Stimulated activated CD8-positive, alpha-beta memory T cell treated with anti-CD3 and anti-CD28 coated beads, Interleukin-7, amount 100 ng/mL, for 24 hours (primary cell): ENCODE results near the gene TMC2.
A peak's percentile ranks its signal among the peaks of the same experiment; 100 is the strongest.
"Not testable (repeated sequence)": the region's sequence is repeated elsewhere in the genome, so short reads cannot be mapped to it uniquely, and the experiment has no call there.

Experiments
- DNase-seq: peaks from one replicate; pipeline ENCODE4 v3.0.0-alpha.2; 2020; ENCODE audit warnings: low read depth

TMC2 gene, protein sequence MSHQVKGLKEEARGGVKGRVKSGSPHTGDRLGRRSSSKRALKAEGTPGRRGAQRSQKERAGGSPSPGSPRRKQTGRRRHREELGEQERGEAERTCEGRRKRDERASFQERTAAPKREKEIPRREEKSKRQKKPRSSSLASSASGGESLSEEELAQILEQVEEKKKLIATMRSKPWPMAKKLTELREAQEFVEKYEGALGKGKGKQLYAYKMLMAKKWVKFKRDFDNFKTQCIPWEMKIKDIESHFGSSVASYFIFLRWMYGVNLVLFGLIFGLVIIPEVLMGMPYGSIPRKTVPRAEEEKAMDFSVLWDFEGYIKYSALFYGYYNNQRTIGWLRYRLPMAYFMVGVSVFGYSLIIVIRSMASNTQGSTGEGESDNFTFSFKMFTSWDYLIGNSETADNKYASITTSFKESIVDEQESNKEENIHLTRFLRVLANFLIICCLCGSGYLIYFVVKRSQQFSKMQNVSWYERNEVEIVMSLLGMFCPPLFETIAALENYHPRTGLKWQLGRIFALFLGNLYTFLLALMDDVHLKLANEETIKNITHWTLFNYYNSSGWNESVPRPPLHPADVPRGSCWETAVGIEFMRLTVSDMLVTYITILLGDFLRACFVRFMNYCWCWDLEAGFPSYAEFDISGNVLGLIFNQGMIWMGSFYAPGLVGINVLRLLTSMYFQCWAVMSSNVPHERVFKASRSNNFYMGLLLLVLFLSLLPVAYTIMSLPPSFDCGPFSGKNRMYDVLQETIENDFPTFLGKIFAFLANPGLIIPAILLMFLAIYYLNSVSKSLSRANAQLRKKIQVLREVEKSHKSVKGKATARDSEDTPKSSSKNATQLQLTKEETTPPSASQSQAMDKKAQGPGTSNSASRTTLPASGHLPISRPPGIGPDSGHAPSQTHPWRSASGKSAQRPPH

DNA sequence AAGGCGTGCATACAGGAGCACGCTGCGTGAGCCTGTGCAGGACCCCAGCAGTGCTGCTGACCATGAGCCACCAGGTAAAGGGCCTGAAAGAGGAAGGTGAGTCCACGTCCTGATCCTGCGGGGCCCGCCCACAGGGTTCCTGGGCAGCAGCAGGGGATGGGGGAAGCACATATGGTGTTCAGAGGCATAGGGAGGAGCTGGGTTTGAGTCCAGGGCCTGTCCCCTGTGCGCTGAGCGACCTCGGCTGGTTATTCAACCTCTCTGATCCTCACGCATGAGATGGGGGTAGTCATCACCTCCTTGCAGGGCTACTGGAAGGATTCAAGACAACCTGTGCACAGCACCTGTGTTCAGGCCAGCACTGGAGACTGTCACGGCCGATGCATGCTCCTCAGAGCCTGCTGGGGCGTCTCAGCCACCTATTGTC is at the start of gene TMC2:
TMC2 (plus strand) TSS at position 14 of the 427 bp plus-strand sequence; CDS start at position 63, 49 bp downstream.
- no peak for DNase-seq

DNA sequence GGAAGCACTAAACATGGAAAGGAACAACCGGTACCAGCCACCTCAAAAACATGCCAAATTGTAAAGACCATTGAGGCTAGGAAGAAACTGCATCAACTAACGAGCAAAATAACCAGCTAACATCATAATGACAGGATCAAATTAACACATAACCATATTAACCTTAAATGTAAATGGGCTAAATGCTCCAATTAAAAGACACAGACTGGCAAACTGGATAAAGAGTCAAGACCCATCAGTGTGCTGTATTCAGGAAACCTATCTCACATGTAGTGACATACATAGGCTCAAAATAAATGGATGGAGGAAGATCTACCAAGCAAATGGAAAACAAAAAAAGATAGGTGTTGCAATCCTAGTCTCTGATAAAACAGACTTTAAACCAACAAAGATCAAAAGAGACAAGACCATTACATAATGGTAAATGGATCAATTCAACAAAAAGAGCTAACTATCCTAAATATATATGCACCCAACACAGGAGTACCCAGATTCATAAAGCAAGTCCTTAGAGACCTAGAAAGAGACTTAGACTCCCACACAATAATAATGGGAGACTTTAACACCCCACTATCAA is 33.5 kb upstream of the TMC2 start:
- DNase-seq, result not testable (repeated sequence)

DNA sequence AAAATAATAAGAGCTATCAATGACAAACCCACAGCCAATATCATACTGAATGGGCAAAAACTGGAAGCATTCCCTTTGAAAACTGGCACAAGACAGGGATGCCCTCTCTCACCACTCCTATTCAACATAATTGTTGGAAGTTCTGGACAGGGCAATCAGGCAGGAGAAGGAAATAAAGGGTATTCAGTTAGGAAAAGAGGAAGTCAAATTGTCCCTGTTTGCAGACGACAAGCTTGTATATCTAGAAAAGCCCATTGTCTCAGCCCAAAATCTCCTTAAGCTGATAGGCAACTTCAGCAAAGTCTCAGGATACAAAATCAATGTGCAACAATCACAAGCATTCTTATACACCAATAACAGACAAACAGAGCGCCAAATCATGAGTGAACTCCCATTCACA is 31.6 kb upstream of the TMC2 start:
- DNase-seq, result not testable (repeated sequence)

DNA sequence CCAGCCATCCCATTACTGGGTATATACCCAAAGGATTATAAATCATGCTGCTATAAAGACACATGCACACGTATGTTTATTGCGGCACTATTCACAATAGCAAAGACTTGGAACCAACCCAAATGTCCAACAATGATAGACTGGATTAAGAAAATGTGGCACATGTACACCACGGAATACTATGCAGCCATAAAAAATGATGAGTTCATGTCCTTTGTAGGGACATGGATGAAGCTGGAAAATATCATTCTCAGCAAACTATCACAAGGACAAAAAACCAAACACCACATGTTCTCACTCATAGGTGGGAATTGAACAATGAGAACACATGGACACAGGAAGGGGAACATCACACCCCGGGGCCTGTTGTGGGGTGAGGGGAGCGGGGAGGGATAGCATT is 29.9 kb upstream of the TMC2 start:
- not testable (repeated sequence) for DNase-seq

DNA sequence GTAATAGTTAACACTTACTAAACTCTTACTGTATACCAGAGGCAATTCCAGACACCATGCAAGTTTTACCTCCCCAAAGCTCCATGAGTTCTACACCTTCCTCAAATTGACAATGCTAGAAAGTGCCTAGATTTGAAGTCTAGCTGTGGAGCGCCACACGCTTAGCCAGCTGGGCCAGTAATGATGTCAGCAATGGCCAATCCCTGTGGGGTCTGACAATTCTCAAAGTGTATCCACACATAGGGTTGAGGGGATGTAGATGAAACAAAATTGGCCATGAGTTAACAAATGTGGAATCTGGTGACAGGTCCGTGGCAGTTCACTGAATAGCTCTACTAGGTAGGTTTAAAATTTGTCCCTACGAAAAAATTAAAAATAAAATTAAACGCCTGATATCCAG is 28.9 kb upstream of the TMC2 start:
- DNase-seq, result no peak

DNA sequence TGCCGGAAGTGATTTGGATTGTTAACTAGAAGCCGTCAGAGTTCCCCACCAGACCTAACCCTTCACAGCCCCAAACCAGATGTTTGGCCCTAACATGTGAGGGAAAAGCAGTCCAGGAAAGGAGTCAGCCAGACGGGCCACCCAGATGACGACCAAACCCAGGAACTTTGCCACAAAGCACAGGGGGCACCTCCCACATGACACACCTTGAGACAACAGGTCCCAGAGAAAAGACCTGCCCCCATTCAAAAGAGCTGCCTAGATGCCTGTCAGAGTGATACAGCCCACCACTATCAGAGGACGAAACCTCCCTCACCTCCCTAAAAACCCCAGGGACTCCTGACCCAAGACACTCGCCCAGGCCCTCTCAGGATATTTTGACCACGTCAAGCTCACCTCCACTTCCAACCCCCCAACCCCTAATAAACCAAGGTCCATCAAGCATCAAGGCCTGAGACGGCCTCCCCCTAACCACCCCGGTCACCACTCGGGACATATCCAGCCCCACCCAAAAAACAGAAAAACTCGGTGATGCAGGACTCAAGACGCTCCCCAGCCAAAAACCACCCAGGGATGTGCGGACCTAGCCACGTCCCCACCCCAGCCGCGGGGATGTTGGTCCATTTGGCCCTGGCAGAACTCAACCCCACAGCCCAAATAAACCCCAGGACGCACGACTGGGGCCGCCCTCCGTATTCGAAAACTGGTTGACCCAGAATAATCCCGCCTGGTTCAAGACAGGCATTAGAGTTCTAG is 28.3 kb upstream of the TMC2 start:
- no peak for DNase-seq

DNA sequence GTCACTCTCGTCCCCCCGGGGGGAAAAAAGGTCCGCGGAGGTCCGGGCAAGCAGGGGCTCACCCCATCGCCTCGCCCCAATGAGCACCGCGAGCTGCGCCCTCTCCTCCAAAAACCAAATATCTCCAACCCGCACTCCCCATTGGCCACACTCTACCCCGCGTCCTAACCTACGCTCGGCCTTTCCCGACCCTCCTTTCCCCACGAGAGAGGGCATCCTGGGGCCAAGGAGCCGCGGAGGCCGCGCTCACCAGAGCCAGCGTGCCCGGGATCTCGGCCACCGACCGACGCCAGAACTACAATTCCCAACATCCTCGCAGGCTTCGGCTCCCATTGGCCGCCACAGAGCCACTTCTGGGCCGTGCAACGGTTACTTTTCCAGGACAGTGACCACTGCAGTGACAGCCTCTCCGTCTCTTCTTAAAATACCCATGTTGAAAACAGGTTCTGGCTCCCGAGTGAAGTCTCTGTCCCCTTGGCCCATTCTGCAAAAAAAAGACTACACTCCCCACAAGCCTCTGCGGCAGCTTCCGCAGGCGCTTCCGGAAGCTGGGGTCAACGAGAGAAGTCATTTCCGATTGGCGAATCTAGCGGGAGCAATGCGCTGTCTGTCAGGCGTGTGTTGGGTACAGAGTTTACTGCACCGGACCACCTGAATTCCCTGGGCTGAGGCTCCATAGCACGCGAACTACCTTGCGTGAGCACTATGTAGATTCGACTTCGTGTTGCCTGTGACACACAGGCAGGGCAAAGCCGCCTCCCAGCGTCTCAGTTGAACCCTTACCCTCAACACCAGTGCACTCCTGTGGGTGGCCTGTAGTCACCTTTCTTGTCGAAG is 27.5 kb upstream of the TMC2 start, which contains the start of gene ZNF343:
ZNF343 (minus strand) TSS at position 285 of the 837 bp plus-strand sequence. CDS start 15,020 bp downstream, outside the sequence.
- peak; percentile 55 for DNase-seq

DNA sequence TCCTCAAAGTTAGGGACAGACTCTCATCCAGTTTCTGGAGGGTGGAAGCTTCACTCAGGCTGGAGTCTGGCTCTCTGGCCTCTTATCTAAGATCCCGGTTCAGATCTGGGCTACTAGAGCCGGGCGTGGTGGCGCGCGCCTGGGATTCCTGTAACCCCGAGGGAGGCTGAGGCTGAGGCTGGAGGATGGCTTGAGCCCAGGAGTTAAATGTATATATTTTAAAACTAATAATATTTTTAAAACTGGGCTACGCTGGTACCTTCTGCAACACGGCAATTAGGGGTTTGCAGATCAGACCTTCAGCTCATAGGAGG is 26.9 kb upstream of the TMC2 start:
- DNase-seq, result no peak

DNA sequence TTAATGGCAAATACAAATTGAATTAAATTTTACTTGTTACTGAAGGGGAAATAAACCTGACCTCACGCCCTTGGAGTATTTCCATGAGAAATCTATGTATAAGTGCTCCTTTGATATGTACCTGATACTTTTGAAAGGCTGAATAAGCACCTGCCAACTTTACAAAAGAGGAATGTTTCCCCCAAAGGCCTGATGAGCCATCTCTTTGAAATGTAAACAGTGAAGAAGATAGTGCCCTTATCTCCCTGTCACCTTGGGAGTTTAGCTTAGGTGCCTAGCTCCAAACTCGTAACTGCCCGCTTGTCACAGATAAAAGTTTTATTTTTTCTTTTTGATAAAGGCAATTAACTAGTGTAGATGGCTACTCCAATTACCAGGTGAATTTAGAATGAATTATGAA is 26.6 kb upstream of the TMC2 start:
- DNase-seq, result no peak

DNA sequence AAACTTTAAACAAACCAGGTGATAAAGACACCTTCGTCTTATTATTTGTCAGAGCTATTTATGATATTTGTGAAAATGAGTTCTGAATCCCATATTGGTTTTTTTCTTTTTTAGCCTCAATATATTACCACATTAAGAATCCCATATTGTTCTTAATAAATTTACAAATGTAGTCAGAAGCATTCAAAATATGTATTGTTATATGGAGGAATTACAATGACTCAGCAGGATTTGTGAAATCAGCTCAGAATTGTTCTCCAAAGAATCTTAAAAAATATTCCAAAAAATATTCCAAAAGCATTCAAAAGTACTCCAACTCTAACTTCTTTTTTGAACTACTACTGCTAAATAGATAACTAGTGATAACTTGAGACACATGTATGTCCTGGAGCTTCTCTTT is 21.2 kb upstream of the TMC2 start:
- DNase-seq, result no peak

DNA sequence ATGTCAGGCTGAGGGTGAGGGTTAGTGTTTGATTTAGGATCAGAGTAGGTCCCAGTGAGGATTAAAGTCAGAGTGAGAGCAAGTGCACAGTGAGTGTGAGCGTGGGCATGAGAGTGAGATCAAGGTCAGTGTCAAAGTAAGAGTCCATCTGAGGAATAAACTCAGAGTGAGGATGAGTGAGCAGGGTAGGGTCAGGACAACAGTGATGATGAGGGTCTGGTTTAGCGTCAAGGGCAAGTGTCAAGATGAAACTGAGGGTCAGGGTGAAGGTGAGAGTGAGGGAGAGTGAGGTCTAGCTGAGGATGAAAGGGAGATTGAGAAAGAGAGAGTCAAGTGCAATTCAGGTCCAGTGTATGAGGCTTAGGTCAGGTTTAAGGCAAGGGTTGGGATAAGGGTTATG is 20.0 kb upstream of the TMC2 start:
- DNase-seq, result no peak

DNA sequence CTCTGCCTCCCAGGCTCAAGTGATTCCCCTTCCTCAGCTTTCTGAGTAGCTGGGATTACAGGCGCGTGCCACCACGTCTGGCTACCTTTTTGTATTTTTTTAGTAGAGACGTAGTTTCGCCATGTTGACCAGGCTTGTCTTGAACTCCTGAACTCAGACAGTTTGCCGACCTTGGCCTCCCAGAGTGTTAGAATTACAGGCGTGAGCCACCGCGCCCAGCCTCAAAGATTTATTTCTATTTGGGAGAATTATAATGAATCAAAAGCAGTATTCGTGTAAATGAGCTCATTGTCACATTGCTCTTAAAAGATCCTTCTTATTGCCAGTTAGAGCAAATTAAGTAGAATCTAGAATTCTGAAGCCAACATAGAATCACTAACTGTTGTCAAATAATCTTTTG is 18.3 kb upstream of the TMC2 start:
- no peak for DNase-seq

DNA sequence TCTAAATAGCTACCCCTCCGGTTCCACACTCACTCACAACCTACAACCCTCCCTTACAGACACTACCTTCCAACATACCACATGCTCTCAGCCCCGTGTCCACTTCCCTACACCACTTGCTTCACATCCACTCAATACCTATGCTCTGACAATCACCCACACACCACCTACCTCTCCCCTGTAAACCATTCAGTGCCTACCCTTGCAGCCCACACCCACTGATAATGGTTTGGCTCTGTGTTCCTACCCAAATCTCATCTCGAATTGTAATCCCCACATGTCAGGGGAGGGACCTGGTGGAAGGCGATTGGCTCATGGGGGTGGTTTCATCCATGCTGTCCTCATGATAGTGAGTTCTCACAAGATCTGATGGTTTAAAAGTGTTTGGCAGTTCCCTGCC is 17.8 kb upstream of the TMC2 start:
- DNase-seq, result no peak

DNA sequence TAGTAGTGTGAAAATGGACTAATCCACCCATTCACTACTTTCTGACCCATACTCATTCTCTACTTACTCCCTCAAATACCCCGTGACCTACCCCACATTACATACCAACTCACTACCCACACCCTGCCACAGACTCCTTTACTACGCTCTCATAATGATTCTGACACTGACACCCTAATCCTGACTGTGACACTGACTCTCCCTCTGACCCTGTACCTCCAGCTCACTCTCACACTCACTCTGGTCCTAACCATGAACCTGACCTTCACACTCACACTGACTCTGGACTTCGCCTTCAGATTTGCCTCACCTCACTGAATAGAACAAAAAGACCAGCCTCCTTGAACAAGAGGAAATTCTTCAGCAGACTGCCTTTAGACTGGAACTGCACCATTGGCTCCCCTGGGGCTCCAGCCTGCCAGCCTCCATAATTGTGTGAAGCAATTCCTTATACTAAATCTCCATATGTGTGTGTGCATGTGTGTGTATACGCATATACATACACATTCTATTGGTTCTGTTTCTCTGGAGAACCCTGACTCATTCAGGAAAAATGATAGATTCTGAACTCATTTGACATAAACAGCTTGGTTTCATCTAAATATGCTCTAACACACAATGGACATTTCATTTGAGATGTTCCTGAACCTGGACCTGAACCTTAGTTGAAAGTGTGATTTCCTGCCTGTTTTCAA is 17.1 kb upstream of the TMC2 start:
- no peak for DNase-seq

DNA sequence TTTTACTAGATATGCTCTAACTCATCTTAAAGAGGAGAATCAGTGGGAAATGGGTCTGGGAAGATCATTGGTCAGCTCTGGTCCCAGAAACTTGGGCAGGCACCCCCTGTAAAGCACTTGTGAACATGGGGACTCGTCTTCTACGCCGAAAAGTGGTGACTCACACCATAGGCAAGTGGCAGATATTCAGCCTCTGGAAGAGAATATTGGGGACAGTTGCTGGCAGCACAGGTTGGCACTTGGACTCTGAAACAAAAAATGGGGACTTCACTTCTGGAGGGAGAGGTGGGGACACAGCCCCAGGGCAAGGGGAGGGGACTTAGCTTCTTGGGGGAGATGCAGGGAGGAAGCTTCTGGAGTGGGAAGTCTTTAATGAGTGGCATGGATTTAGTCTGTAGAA is 15.8 kb upstream of the TMC2 start:
- no peak for DNase-seq

DNA sequence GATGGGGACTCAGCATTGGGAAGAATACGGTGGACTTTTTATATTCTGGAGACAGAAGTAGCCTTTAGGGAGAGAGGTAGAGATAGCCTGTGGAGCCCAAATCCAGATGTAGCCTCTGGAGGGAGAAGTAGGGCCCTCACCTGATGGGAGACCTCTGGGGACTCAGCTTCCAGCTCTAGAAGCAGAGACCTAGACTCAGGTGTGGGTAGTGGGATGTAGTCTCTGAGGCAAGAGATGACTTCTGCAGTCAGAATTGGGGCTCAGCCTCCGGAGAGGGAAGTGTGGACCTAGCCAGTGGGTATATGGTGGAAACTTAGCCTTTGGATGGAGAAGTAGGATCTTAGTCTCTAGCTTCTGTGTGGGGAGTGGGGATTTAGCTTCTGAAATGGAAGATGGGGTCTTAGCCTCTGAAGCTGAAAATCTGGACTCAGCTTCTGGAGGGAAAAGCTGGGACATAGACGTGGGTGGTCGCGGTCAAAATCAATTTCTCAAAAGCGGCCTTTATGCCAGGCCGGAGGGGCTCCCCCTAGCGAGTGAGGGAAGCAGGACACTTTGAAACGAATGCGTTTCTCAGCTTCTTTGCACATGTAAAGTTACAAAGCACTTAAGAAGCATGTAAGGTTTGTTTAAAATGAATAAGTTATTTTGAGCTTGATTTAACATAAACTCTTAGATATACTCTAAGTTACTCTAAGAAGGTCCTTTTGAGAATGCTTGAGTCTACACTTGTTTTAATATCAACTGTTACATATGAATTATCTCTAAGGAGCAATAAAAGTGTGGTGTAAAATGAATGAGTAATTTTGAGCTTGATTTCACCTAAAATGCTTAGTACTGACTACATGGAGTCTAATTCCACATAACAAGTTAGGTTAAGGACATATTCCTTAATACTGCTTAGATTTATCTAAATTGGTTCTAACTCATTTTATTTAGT is 14.7 kb upstream of the TMC2 start:
- no peak for DNase-seq

DNA sequence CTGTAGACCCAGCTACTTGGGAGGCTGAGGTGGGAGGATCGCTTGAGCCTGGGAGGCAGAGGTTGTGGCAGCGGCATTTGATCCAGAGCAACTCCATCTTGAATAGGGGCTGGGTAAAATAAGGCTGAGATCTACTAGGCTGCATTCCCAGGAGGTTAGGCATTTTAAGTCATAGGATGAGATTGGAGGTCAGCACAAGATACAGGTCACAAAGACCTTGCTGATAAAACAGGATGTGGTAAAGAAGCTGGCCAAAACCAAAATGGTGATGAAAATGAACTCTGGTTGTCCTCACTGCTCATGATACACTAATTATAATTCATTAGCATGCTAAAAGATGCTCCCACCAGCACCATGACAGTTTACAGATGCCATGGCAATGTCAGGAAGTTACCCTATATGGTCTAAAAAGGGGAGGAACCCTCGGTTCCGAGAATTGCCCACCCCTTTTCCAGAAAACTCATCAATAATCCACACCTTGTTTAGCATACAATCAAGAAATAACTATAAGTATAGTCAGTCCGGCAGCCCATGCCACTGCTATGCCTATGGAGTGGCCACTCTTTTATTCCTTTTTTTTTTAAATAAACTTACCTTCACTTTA is 13.4 kb upstream of the TMC2 start:
- DNase-seq, result not testable (repeated sequence)

DNA sequence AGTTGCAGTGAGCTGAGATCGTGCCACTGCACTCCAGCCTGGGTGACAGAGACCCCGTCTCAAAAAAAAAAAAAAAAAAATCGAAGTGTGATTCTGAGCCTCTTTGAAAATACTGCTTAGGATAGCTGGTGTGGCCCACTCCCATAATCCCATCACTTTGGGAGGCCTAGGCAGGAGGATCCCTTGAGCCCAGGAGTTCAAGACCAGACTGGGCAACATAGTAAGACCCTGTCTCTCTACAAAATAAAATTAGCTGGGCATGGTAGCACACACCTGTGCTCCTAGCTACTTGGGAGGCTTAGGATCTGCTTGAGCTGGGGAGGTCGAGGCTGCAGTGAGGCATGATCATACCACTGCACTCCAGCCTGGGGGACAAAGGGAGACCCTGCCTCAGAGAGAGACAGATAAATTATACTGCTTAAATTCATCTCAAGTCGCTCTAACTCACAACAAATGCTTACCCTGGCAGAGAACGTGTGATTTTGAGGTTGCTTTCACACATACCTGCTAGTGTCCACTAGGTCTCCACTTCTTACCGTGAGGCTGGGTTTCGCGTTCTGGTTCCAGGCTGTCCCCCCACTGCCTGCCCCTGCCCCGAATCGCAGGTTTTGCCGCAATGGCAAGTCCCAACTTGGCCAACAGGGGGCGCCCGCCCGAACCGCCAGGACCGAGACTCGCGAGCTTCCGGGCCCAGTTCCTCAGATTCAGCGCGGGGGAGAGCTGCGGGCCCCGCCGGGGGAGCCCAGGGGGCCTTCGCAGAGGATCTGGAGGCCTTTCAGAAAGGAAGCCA is 12.3 kb upstream of the TMC2 start:
- peak; percentile 87 for DNase-seq
